ENCODE measurements around the gene ATP8A2.

ATP8A2 gene

DNA sequence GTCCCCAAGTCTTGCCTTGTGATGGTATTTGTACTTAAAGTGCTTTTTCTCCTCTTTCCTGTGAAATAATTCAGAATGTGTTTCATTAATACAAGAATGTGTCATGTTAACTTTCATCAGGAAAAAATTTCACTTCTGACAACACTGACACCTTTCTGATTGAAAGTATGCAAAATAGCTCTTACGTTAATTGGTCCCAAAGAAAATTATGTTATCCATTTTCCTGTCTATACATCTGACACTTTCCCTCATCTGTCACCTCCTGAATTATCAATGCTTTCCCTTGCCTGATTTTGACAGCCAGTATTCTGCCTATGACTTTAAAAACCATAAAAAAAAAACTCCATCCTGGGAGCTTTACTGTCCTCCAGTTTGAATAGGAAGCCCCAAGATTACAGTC lies 336.5 kb downstream of the ATP8A2 start:
- no peak overlapping the region for H2BK12ac ChIP-seq (ENCODE audit: low read length in 2 of 2)
- no peak overlapping the region for H3K4me2 ChIP-seq (ENCODE audit: low read length, poor library complexity, severe bottlenecking)
- H2AK5ac ChIP-seq (ENCODE audit: low read length, severe bottlenecking), result no peak overlapping the region
- H4K8ac ChIP-seq (ENCODE audit: low read length), result no peak overlapping the region
- no peak overlapping the region for H3K9ac ChIP-seq (ENCODE audit: low read length)
- H3K4me3 ChIP-seq (ENCODE audit: insufficient read depth in 1 of 2, low read depth in 1 of 2, low read length in 2 of 2), result no peak overlapping the region
- no peaks in the 10 kb centered on the region for H3K36me3 ChIP-seq (ENCODE audit: control insufficient read depth in 1 of 2, insufficient read depth in 2 of 2, low read depth in 1 of 2, low read length in 2 of 2)
- H2BK15ac ChIP-seq (ENCODE audit: low read depth, poor library complexity, severe bottlenecking), result no peak overlapping the region
- WGBS, result 84% methylated on average over 1 of the region's 1 CpG
- H3K27me3 ChIP-seq (ENCODE audit: control insufficient read depth in 1 of 2, insufficient read depth in 1 of 2, low read length in 2 of 2), result no peaks in the 10 kb centered on the region
- H3K18ac ChIP-seq (ENCODE audit: low read depth in 1 of 2, low read length in 2 of 2), result no peak overlapping the region
- H3K14ac ChIP-seq (ENCODE audit: low read length in 2 of 2), result no peak overlapping the region
- H3K4ac ChIP-seq (ENCODE audit: low read depth in 1 of 2, low read length in 2 of 2), result no peak overlapping the region
- H3K4me1 ChIP-seq (ENCODE audit: control insufficient read depth, insufficient read depth, low read depth, low read length), result peaks cover 2% of the 10 kb centered on the region
- H3K23ac ChIP-seq (ENCODE audit: low read length in 2 of 2), result no peak overlapping the region
- no peak for DNase-seq
- H2BK120ac ChIP-seq (ENCODE audit: low read depth, low read length), result no peak overlapping the region
- no peak overlapping the region for H2AFZ ChIP-seq (ENCODE audit: low read depth, low read length)
- no peaks in the 10 kb centered on the region for H3K79me1 ChIP-seq (replicated peaks; ENCODE audit: low read length, poor library complexity, severe bottlenecking)
- no peak overlapping the region for H4K91ac ChIP-seq (ENCODE audit: low read length)
- no peaks in the 10 kb centered on the region for H3K9me3 ChIP-seq (ENCODE audit: control insufficient read depth, low read length)
- H2BK5ac ChIP-seq (ENCODE audit: low read depth, low read length, poor library complexity, severe bottlenecking), result no peak overlapping the region
- H3K27ac ChIP-seq (ENCODE audit: low read length, poor library complexity, severe bottlenecking), result no peak overlapping the region

DNA sequence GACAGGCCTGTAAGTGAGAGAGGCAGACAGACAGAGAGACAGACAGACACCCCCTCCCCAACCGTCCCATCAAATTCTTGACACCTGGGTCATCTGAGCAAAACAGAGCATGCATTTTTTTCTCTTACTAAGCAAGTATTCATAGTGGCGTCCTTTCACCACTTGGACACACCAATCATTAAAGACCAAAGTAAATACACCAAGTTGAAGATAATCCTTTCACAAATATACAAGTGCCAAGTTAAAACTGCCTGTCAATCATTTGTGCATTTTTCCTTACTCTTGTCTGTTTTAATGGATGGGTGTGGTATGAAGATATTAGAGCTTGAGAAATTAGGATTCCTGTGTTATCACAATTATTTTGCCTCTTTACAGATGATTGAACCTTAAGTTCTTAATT lies 337.3 kb downstream of the ATP8A2 start:
- 59% methylated on average over 2 of the region's 2 CpGs for WGBS
- no peak overlapping the region for H2AK5ac ChIP-seq (ENCODE audit: low read length, severe bottlenecking)
- H3K9ac ChIP-seq (ENCODE audit: low read length), result no peak overlapping the region
- H3K27me3 ChIP-seq (ENCODE audit: control insufficient read depth in 1 of 2, insufficient read depth in 1 of 2, low read length in 2 of 2), result no peaks in the 10 kb centered on the region
- DNase-seq, result no peak
- H2BK12ac ChIP-seq (ENCODE audit: low read length in 2 of 2), result no peak overlapping the region
- no peak overlapping the region for H3K23ac ChIP-seq (ENCODE audit: low read length in 2 of 2)
- H3K4me1 ChIP-seq (ENCODE audit: control insufficient read depth, insufficient read depth, low read depth, low read length), result peaks cover 2% of the 10 kb centered on the region
- no peak overlapping the region for H4K8ac ChIP-seq (ENCODE audit: low read length)
- no peaks in the 10 kb centered on the region for H3K36me3 ChIP-seq (ENCODE audit: control insufficient read depth in 1 of 2, insufficient read depth in 2 of 2, low read depth in 1 of 2, low read length in 2 of 2)
- H3K9me3 ChIP-seq (ENCODE audit: control insufficient read depth, low read length), result no peaks in the 10 kb centered on the region
- H2BK5ac ChIP-seq (ENCODE audit: low read depth, low read length, poor library complexity, severe bottlenecking), result no peak overlapping the region
- H3K4ac ChIP-seq (ENCODE audit: low read depth in 1 of 2, low read length in 2 of 2), result no peak overlapping the region
- H3K79me1 ChIP-seq (replicated peaks; ENCODE audit: low read length, poor library complexity, severe bottlenecking), result no peaks in the 10 kb centered on the region
- H3K27ac ChIP-seq (ENCODE audit: low read length, poor library complexity, severe bottlenecking), result no peak overlapping the region
- H2BK120ac ChIP-seq (ENCODE audit: low read depth, low read length), result no peak overlapping the region
- H4K91ac ChIP-seq (ENCODE audit: low read length), result no peak overlapping the region
- no peak overlapping the region for H2BK15ac ChIP-seq (ENCODE audit: low read depth, poor library complexity, severe bottlenecking)
- H3K4me2 ChIP-seq (ENCODE audit: low read length, poor library complexity, severe bottlenecking), result no peak overlapping the region
- no peak overlapping the region for H2AFZ ChIP-seq (ENCODE audit: low read depth, low read length)
- no peak overlapping the region for H3K18ac ChIP-seq (ENCODE audit: low read depth in 1 of 2, low read length in 2 of 2)
- H3K14ac ChIP-seq (ENCODE audit: low read length in 2 of 2), result no peak overlapping the region
- H3K4me3 ChIP-seq (ENCODE audit: insufficient read depth in 1 of 2, low read depth in 1 of 2, low read length in 2 of 2), result no peak overlapping the region

DNA sequence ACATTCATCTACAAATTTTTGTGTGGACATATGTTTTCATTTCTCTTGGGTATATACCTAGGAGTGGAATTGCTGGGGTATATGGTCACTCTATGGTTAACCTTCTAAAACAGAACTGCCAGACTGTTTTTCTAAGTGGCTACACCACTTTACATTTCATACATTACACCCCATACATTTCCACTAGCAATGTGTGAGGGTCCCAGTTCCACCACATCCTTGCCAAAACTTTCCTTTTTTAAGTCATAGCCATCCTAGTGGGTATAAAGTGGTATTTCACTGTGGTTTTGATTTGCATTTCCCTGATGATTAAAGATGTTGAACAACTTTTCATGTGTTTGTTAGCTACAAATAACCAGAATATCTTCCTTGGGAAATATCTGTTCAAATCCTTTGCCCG lies 344.0 kb downstream of the ATP8A2 start:
- Histone ChIP-seq H2BK15ac (ENCODE audit: low read depth, poor library complexity, severe bottlenecking) (no peak overlapping the region), H3K9ac (ENCODE audit: low read length) (no peak overlapping the region), H2AK5ac (ENCODE audit: low read length, severe bottlenecking) (no peak overlapping the region), H3K36me3 (ENCODE audit: control insufficient read depth in 1 of 2, insufficient read depth in 2 of 2, low read depth in 1 of 2, low read length in 2 of 2) (no peaks in the 10 kb centered on the region), H3K27me3 (ENCODE audit: control insufficient read depth in 1 of 2, insufficient read depth in 1 of 2, low read length in 2 of 2) (peaks cover 0 to 12% of the 10 kb centered on the region in 2 experiments), H4K8ac (ENCODE audit: low read length) (no peak overlapping the region), H3K14ac (ENCODE audit: low read length in 2 of 2) (no peak overlapping the region), H3K18ac (ENCODE audit: low read depth in 1 of 2, low read length in 2 of 2) (no peak overlapping the region), H3K4me3 (ENCODE audit: insufficient read depth in 1 of 2, low read depth in 1 of 2, low read length in 2 of 2) (no peak overlapping the region), H2BK5ac (ENCODE audit: low read depth, low read length, poor library complexity, severe bottlenecking) (no peak overlapping the region), H3K27ac (ENCODE audit: low read length, poor library complexity, severe bottlenecking) (no peak overlapping the region), H3K4me1 (ENCODE audit: control insufficient read depth, insufficient read depth, low read depth, low read length) (no peaks in the 10 kb centered on the region), H2AFZ (ENCODE audit: low read depth, low read length) (no peak overlapping the region), H3K4ac (ENCODE audit: low read depth in 1 of 2, low read length in 2 of 2) (no peak overlapping the region), H3K4me2 (ENCODE audit: low read length, poor library complexity, severe bottlenecking) (no peak overlapping the region), H3K23ac (ENCODE audit: low read length in 2 of 2) (no peak overlapping the region), H2BK12ac (ENCODE audit: low read length in 2 of 2) (no peak overlapping the region), H2BK120ac (ENCODE audit: low read depth, low read length) (no peak overlapping the region), H3K9me3 (ENCODE audit: control insufficient read depth, low read length) (no peaks in the 10 kb centered on the region), H3K79me1 (replicated peaks; ENCODE audit: low read length, poor library complexity, severe bottlenecking) (no peaks in the 10 kb centered on the region), H4K91ac (ENCODE audit: low read length) (no peak overlapping the region)
- WGBS, result no CpG with 5 or more reads among the region's 1 CpG
- DNase-seq, result no peak

DNA sequence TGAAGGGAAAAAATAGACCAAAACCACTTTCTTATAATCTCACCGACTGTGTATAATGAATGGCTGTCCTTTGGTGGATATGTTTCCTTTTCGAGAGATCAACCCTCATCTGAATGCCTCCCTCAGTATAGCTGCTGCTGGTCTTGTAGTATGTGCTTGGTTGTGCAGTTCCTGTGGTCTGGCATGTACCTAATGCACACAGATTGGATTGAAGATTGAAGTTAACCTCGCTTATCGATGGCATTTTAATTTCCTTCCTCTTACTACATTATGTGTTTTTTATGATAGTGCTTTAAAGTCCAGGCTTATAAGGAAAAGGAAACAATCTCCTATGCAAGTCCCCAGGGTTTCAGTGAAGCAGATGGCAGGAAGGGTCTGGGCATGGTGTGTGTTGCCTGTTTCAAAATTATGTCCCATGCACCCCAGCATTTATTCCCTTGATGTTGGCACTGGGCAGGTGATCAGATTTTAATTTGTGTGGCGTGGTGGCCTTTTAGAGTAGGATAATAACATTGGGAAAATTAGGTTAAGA lies 346.0 kb downstream of the ATP8A2 start:
- Histone ChIP-seq H3K9ac (ENCODE audit: low read length) (no peak overlapping the region), H3K4me2 (ENCODE audit: low read length, poor library complexity, severe bottlenecking) (no peak overlapping the region), H3K36me3 (ENCODE audit: control insufficient read depth in 1 of 2, insufficient read depth in 2 of 2, low read depth in 1 of 2, low read length in 2 of 2) (no peaks in the 10 kb centered on the region), H3K4me3 (ENCODE audit: insufficient read depth in 1 of 2, low read depth in 1 of 2, low read length in 2 of 2) (no peak overlapping the region), H3K4ac (ENCODE audit: low read depth in 1 of 2, low read length in 2 of 2) (no peak overlapping the region), H2BK120ac (ENCODE audit: low read depth, low read length) (no peak overlapping the region), H2BK12ac (ENCODE audit: low read length in 2 of 2) (no peak overlapping the region), H2BK15ac (ENCODE audit: low read depth, poor library complexity, severe bottlenecking) (no peak overlapping the region), H2BK5ac (ENCODE audit: low read depth, low read length, poor library complexity, severe bottlenecking) (no peak overlapping the region), H4K91ac (ENCODE audit: low read length) (no peak overlapping the region), H3K23ac (ENCODE audit: low read length in 2 of 2) (no peak overlapping the region), H4K8ac (ENCODE audit: low read length) (no peak overlapping the region), H3K4me1 (ENCODE audit: control insufficient read depth, insufficient read depth, low read depth, low read length) (no peaks in the 10 kb centered on the region), H3K14ac (ENCODE audit: low read length in 2 of 2) (peak overlapping the region in 1 of 2 experiments; percentile 40), H3K18ac (ENCODE audit: low read depth in 1 of 2, low read length in 2 of 2) (no peak overlapping the region), H2AFZ (ENCODE audit: low read depth, low read length) (no peak overlapping the region), H3K9me3 (ENCODE audit: control insufficient read depth, low read length) (no peaks in the 10 kb centered on the region), H3K27me3 (ENCODE audit: control insufficient read depth in 1 of 2, insufficient read depth in 1 of 2, low read length in 2 of 2) (peaks cover 0 to 12% of the 10 kb centered on the region in 2 experiments), H2AK5ac (ENCODE audit: low read length, severe bottlenecking) (no peak overlapping the region), H3K27ac (ENCODE audit: low read length, poor library complexity, severe bottlenecking) (no peak overlapping the region), H3K79me1 (replicated peaks; ENCODE audit: low read length, poor library complexity, severe bottlenecking) (no peaks in the 10 kb centered on the region)
- DNase-seq, result no peak
- 71% methylated on average over 1 of the region's 5 CpGs for WGBS
